Heart right ventricle (tissue), 16 donors: ENCODE results near the gene ADIRF. TPM values are rescaled to one million over a fixed set of nuclear protein-coding genes. Genes with fewer than 3 reads are reported as not detected.

Experiments used
- ATAC-seq, 8 donors: fragments of 200-7000 bp; cut with Tn5 transposase; one replicate each; pipeline ENCODE4 v1.9.1; 2020; ENCODE audit warnings: mild to moderate bottlenecking in 8 of 8, moderate library complexity in 8 of 8, moderate number of reproducible peaks in 1 of 8
- DNase-seq, 2 donors: peaks; one replicate each; pipeline ENCODE4 v3.0.0-alpha.2; 2020
- H3K27ac ChIP-seq, 10 donors: fragments of 200-600 bp; sonication (generic) in 2 of 10; one replicate each; pipeline versions ENCODE4 v1.5.0 to v1.8.0; 2020 to 2022; ENCODE audit warnings: mild to moderate bottlenecking in 3 of 10
- H3K27me3 ChIP-seq, 7 donors: fragments of 200-600 bp; one replicate each; pipeline ENCODE4 v1.8.0; 2021 to 2022; ENCODE audit warnings: mild to moderate bottlenecking in 2 of 7
- H3K36me3 ChIP-seq, 9 donors: fragments of 200-600 bp; sonication (generic) in 1 of 9; one replicate each; pipeline versions ENCODE4 v1.5.0 to v1.8.0; 2020 to 2022; ENCODE audit warnings: mild to moderate bottlenecking in 2 of 9
- H3K4me1 ChIP-seq, 9 donors: fragments of 200-600 bp; sonication (generic) in 1 of 9; one replicate each; pipeline versions ENCODE4 v1.5.0 to v1.8.0; 2020 to 2022; ENCODE audit warnings: mild to moderate bottlenecking in 4 of 9
- H3K4me3 ChIP-seq, 10 donors: fragments of 200-600 bp; sonication (generic) in 2 of 10; one replicate each; pipeline versions ENCODE4 v1.5.0 to v1.8.0; 2020 to 2022; ENCODE audit warnings: mild to moderate bottlenecking in 7 of 10, moderate library complexity in 2 of 10
- H3K9me3 ChIP-seq, 11 donors: fragments of 200-600 bp in 10 of 11; sonication (generic) in 2 of 11; one replicate each; pipeline versions ENCODE4 v1.5.0 to v1.8.0; 2013 to 2022; ENCODE audit warnings: mild to moderate bottlenecking in 2 of 11, control low read depth in 1 of 11, moderate library complexity in 1 of 11
- WGBS, 2 donors: extraction: QIAGEN DNeasy Blood & Tissue Kit; methylation state at CpG; one replicate each; pipeline ENCODE4 v1.1.7; 2013; ENCODE audit warnings: inconsistent platforms in 1 of 2; 5-methylcytosine and 5-hydroxymethylcytosine counted together
- intact Hi-C, 10 donors: fragments of 100-400 bp; cut with DNase I; formaldehyde crosslinking; loops; one replicate each; pipeline versions ENCODE4 v1.11.1 to v1.14.2; 2022
- polyA plus RNA-seq, 2 donors: library from polyadenylated mRNA; stranded (reverse); fragments of 200-250 nt; gene quantifications; one replicate each; pipeline ENCODE4 v1.2.3, GENCODE V29; 2013
- total RNA-seq, 10 donors: library from RNA; stranded (reverse); fragmentation: NEBNext Ultra II Directional in 3 of 10; extraction: Animal tissue kit (Norgen Biotek cat#: 25700) in 3 of 10; gene quantifications; one replicate each; pipeline versions ENCODE4 v1.2.1 to v1.2.4, GENCODE V29; 2021 to 2023
- TF ChIP-seq, protein P1 (sequence below), 9 donors: fragments of 200-600 bp; sonication (generic) in 2 of 9; IDR thresholded peaks; one replicate each; pipeline versions ENCODE4 v1.5.0 to v1.8.0; 2021 to 2022; ENCODE audit warnings: antibody characterized with exemption in 9 of 9, mild to moderate bottlenecking in 5 of 9, moderate library complexity in 1 of 9
- donor health status: Arrhythmogenic right ventricular cardiomyopathy.
- donor health status: ischemic (EF 13 %, LVEDD 7.1; RV severe dilation, severe dysfunction).
- donor health status: healthy with polysubstance abuse.
- donor health status: DM: no; HTN: yes; CAD: no.
- donor health status: DM: no; HTN: no; CAD: no.
- donor health status: ischemic (EF 25% LVEDD 6.9; RV normal size, moderate dysfunction).
- donor health status: ischemic (EF 25% LVEDD 5.7; RV mildly dilated, moderate dysfunction).
- donor health status: healthy.
- donor health status: DM: yes; HTN: yes; CAD: no.
- donor health status: Ischemic cardiomyopathy.
- donor health status: ischemic (EF 35%, LVEDD 5.7; RV mildly dilated, moderate dysfunction).
- donor health status: nonischemic (EF 11% LVEDD 7.7; RV severe dilation, severe dysfunction).
- donor health status: DM: yes; HTN: yes; CAD: no.
- donor health status: PGD.
- donor health status: ischemic (EF 29% LVEDD 5.4; RV normal size, mild dysfunction).
- donor health status: nonischemic (EF 23%, LVEDD 6.1; RV moderate dilation, normal function).

Gene ADIRF
- total and polyA plus RNA-seq, 12 donors: 18.5 to 234 (median 42.2) TPM

DNA sequence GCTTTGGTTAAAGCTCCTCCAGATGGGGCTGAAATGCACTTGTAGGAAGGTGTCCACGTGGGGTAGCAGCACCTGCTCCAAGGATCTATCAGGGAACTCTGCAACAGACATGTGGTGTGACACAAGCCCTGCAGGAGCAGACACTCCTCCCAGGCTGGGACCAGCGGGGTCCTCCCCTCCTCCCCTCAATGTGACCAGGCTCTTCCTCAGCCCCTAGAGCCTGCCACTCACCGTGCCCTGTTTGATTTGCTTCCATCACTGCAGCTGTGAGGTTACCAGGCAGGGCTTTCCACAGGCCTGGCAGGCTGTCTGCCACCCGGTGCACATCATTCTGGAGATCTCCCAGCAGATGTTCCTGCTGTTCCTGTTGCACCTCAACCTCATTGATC, 24.3 kb upstream of the ADIRF start:
- H3K9me3 ChIP-seq: no peaks in the 10 kb centered on the region
- intact Hi-C loops: loop anchor here in 2 of 10 donors (5.0 kb wide), 1 partner anchor 153 kb away; the partner anchor contains the start of gene SHLD2 (in 2 of the 2)
- TF ChIP-seq, protein P1, sequence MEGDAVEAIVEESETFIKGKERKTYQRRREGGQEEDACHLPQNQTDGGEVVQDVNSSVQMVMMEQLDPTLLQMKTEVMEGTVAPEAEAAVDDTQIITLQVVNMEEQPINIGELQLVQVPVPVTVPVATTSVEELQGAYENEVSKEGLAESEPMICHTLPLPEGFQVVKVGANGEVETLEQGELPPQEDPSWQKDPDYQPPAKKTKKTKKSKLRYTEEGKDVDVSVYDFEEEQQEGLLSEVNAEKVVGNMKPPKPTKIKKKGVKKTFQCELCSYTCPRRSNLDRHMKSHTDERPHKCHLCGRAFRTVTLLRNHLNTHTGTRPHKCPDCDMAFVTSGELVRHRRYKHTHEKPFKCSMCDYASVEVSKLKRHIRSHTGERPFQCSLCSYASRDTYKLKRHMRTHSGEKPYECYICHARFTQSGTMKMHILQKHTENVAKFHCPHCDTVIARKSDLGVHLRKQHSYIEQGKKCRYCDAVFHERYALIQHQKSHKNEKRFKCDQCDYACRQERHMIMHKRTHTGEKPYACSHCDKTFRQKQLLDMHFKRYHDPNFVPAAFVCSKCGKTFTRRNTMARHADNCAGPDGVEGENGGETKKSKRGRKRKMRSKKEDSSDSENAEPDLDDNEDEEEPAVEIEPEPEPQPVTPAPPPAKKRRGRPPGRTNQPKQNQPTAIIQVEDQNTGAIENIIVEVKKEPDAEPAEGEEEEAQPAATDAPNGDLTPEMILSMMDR (IDR thresholded peaks at IDR 0.05): no peak
- H3K4me1 ChIP-seq: peaks cover 6 to 69% (median 30%) of the 10 kb centered on the region in 9 donors
- 92 to 93% methylated on average over 4 of the region's 4 CpGs for WGBS, 2 donors
- H3K36me3 ChIP-seq: peaks cover 0 to 71% (median 8%) of the 10 kb centered on the region in 9 donors
- no peak overlapping the region for H3K27ac ChIP-seq
- DNase-seq (no peak), ATAC-seq (no peak)
- no peaks in the 10 kb centered on the region for H3K27me3 ChIP-seq
- H3K4me3 ChIP-seq: no peak overlapping the region

DNA sequence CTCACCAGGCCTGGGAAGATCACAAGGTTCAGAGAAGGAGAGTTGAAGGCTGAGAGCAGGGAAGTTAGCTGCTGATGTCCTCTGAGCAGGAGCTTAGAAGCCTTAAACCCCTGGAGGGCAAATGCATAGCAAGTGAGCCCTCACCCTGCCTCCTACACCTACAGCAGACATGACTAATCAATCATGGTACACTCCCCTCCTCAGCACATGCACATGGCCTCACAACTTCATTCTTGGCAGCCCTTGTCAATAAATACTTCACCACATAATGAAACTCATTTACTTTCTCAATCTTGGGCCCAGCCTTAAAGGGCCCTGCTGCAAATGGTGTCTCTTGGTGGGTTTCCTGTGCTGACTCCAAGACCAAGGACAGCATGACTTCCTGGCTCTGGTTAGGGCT, 23.8 kb upstream of the ADIRF start:
- no peak for ATAC-seq
- Histone ChIP-seq H3K4me1 (peaks cover 6 to 70% (median 29%) of the 10 kb centered on the region in 9 donors), H3K36me3 (peaks cover 0 to 71% (median 8%) of the 10 kb centered on the region in 9 donors), H3K4me3 (no peak overlapping the region), H3K27me3 (no peaks in the 10 kb centered on the region), H3K27ac (peak overlapping the region in 1 of 10 donors; percentile 34), H3K9me3 (no peaks in the 10 kb centered on the region)
- intact Hi-C loops: loop anchor here in 2 of 10 donors (5.0 kb wide), 1 partner anchor 153 kb away; the partner anchor contains the start of gene SHLD2 (in 2 of the 2)
- DNase-seq: no peak
- TF ChIP-seq, protein P1 (IDR thresholded peaks at IDR 0.05): no peak

DNA sequence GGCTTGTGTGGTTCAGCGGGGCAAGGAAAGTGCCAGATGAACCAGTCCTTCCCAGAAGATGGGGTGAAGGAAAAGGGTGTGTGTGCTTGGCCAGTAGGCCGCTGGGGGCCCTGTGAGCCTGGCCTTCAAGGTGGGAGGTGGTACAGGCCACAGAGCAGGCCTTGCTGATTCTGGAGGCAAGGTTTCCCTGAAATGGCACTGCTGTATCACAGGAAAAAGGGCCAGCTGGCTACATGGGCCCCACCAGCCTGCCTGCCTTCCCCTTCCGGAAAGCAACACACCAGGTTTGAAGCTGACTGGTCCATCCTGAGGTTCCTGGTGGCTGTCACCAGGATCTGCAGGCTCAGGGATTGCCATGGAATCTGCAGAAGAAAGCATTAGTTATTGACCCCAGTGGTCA, 23.4 kb upstream of the ADIRF start:
- TF ChIP-seq, protein P1 (IDR thresholded peaks at IDR 0.05): no peak
- ATAC-seq (no peak), DNase-seq (no peak)
- intact Hi-C loops: loop anchor here in 2 of 10 donors (5.0 kb wide), 1 partner anchor 152 kb away; the partner anchor contains the start of gene SHLD2 (in 2 of the 2)
- peaks cover 0 to 71% (median 8%) of the 10 kb centered on the region in 9 donors for H3K36me3 ChIP-seq
- no peak overlapping the region for H3K4me3 ChIP-seq
- H3K4me1 ChIP-seq: peaks cover 6 to 70% (median 30%) of the 10 kb centered on the region in 9 donors
- 85 to 86% methylated on average over 3 of the region's 3 CpGs for WGBS, 2 donors
- H3K27ac ChIP-seq: peak overlapping the region in 4 of 10 donors; percentile 9 to 35 (median 30)
- H3K9me3 ChIP-seq: no peaks in the 10 kb centered on the region
- H3K27me3 ChIP-seq: no peaks in the 10 kb centered on the region

DNA sequence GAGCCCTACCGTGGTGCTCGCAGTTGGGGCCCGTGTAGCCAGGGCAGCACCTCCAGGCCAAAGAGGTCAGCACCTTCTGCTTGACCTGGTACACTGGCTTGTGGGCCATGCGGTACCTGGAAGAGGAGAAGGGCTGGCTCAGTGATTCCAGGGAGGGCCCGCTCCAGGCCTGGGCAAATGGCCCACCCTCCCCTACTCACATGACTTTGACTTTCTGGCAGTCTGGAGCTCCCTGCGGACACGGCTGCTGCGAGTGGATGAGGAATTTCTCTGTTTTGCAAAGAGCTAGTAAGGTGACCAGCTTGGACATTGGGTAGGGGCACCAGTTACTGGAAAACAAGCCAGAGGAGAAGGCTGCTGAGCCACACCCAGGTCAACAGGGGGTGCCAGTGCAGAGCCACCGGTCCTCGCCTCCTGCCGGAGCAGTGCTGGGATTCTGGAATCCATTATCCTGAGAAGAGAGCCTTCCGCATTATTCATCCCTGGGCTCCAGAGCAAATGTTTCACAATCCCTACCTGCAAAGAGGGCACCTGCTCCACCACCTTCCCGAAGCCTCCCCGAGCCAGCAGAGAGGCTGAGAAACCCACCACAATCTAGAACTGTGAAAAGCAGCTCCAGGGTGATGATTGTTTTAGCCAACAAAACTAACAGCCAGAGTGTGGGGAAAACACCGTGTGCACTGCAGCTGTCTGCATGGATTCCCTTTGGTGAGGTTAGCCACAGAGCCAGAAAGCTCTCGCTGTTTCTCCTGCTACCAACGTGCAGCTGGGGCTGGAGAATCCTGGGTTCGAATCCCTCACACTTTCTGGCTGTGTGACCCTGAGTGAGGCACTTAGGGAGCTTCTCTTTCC, 22.7 kb upstream of the ADIRF start:
- DNase-seq (peak in 1 of 2 donors; percentile 21), ATAC-seq (peak in 5 of 8 donors; percentile 38 to 55 (median 44))
- WGBS, 2 donors: 55 to 62% methylated on average over 18 of the region's 18 CpGs
- Histone ChIP-seq H3K27me3 (no peaks in the 10 kb centered on the region), H3K36me3 (peaks cover 0 to 66% (median 8%) of the 10 kb centered on the region in 9 donors), H3K27ac (peak overlapping the region in 5 of 10 donors; percentile 7 to 35 (median 26)), H3K9me3 (no peaks in the 10 kb centered on the region), H3K4me3 (no peak overlapping the region), H3K4me1 (peaks cover 6 to 73% (median 36%) of the 10 kb centered on the region in 9 donors)
- TF ChIP-seq, protein P1 (IDR thresholded peaks at IDR 0.05): peak in 7 of 9 donors; percentile 24 to 54 (median 43)
- intact Hi-C loops: no loop called here
